Osteoblast (primary cell): Measurements from ENCODE around the gene USB1. TPM values are rescaled to one million over a fixed set of nuclear protein-coding genes. Genes with fewer than 3 reads are reported as not detected.
A peak's percentile ranks its signal among the peaks of the same experiment; 100 is the strongest.

ENCODE experiments used
- DNase-seq: peaks from one replicate; pipeline ENCODE4 v3.0.0; 2011; ENCODE audit warnings: low spot score, mixed read lengths; ENCODE audit not compliant: insufficient read length; ENCODE audit errors: missing footprints
- H2AFZ ChIP-seq: 2 replicates; pipeline ENCODE4 v1.6.0; 2011; ENCODE audit warnings: mild to moderate bottlenecking, low read length
- H3K27ac ChIP-seq: 2 replicates; pipeline ENCODE4 v1.5.1; 2011; ENCODE audit warnings: mild to moderate bottlenecking, low read depth, low read length, moderate library complexity
- H3K27me3 ChIP-seq: 2 replicates; pipeline ENCODE4 v1.6.0; 2012; ENCODE audit warnings: mild to moderate bottlenecking, control low read depth, inconsistent platforms, low read length, moderate library complexity; ENCODE audit not compliant: insufficient read depth
- H3K36me3 ChIP-seq: 2 replicates; pipeline ENCODE4 v1.5.1; 2011; ENCODE audit warnings: mild to moderate bottlenecking, low read length, control low read depth, moderate library complexity; ENCODE audit not compliant: insufficient read depth
- H3K4me1 ChIP-seq: 2 replicates; pipeline ENCODE4 v1.5.1; 2011; ENCODE audit warnings: mild to moderate bottlenecking, low read length, control low read depth, moderate library complexity; ENCODE audit not compliant: insufficient read depth
- H3K4me2 ChIP-seq: 2 replicates; pipeline ENCODE4 v1.6.0; 2011; ENCODE audit warnings: mild to moderate bottlenecking, low read length; ENCODE audit not compliant: insufficient read depth
- H3K4me3 ChIP-seq: fragments of 200-600 bp; sonication (generic); 3 replicates; pipeline ENCODE4 v1.5.1; 2012; ENCODE audit warnings: mild to moderate bottlenecking, low read length, inconsistent platforms; ENCODE audit not compliant: insufficient read depth
- H3K79me2 ChIP-seq: 2 replicates; pipeline ENCODE4 v1.6.0; 2012; ENCODE audit warnings: mild to moderate bottlenecking, low read length, control low read depth, inconsistent platforms; ENCODE audit not compliant: insufficient read depth
- H3K9me3 ChIP-seq: 2 replicates; pipeline ENCODE4 v1.5.1; 2011; ENCODE audit warnings: low read depth, low read length, control low read depth
- H4K20me1 ChIP-seq: 2 replicates; pipeline ENCODE4 v1.6.0; 2012; ENCODE audit warnings: mild to moderate bottlenecking, low read length, control low read depth; ENCODE audit not compliant: insufficient read depth
- CTCF ChIP-seq: IDR thresholded peaks from 2 replicates; pipeline ENCODE4 v1.5.1; 2011; ENCODE audit warnings: mild to moderate bottlenecking, low read depth, low read length, moderate library complexity; ENCODE audit errors: extremely low read depth
- total RNA-seq: library from RNA; depleted of rRNA; stranded (reverse); fragments of >200 nt; gene quantifications from 2 replicates; pipeline ENCODE4 v1.2.3, GENCODE V29; 2012

Gene USB1
- total RNA-seq, 1 donor, result 19.2 TPM

- no peak overlapping the region for H3K4me2 ChIP-seq
- no peaks in the 10 kb centered on the region for H3K4me1 ChIP-seq
- H3K27me3 ChIP-seq, result peaks cover 15% of the 10 kb centered on the region
- DNase-seq, result peak; percentile 75
- no peaks in the 10 kb centered on the region for H3K79me2 ChIP-seq
- no peak overlapping the region for H2AFZ ChIP-seq
- no peak overlapping the region for H3K4me3 ChIP-seq
- H3K36me3 ChIP-seq, result no peaks in the 10 kb centered on the region
- no peaks in the 10 kb centered on the region for H4K20me1 ChIP-seq
- TF ChIP-seq CTCF, result no peak
- no peaks in the 10 kb centered on the region for H3K9me3 ChIP-seq
- H3K27ac ChIP-seq, result no peak overlapping the region
Observed at GRCh38 chr16:57966204-57966771, 34.9 kb upstream of the USB1 start.

- DNase-seq, result no peak
- H3K4me2 ChIP-seq, result no peak overlapping the region
- H3K79me2 ChIP-seq, result no peaks in the 10 kb centered on the region
- no peak overlapping the region for H2AFZ ChIP-seq
- no peaks in the 10 kb centered on the region for H3K9me3 ChIP-seq
- H3K36me3 ChIP-seq, result no peaks in the 10 kb centered on the region
- H3K4me1 ChIP-seq, result no peaks in the 10 kb centered on the region
- H3K27me3 ChIP-seq, result peaks cover 11% of the 10 kb centered on the region
- no peak overlapping the region for H3K4me3 ChIP-seq
- H4K20me1 ChIP-seq, result no peaks in the 10 kb centered on the region
- TF ChIP-seq CTCF, result no peak
- H3K27ac ChIP-seq, result no peak overlapping the region
Observed at GRCh38 chr16:57966986-57967385, 34.2 kb upstream of the USB1 start.

- Histone ChIP-seq H4K20me1 (no peaks in the 10 kb centered on the region), H3K36me3 (no peaks in the 10 kb centered on the region), H3K27ac (no peak overlapping the region), H3K27me3 (peaks cover 12% of the 10 kb centered on the region), H3K79me2 (no peaks in the 10 kb centered on the region), H3K4me1 (no peaks in the 10 kb centered on the region), H3K4me3 (no peak overlapping the region), H3K4me2 (no peak overlapping the region), H3K9me3 (no peaks in the 10 kb centered on the region), H2AFZ (no peak overlapping the region)
- DNase-seq, result no peak
- no peak for TF ChIP-seq CTCF
Observed at GRCh38 chr16:57967916-57968315, 33.3 kb upstream of the USB1 start.

GRCh38 chr16:57969451-57970123 is 31.6 kb upstream of the USB1 start:
- Histone ChIP-seq H2AFZ (no peak overlapping the region), H3K4me1 (no peaks in the 10 kb centered on the region), H3K36me3 (no peaks in the 10 kb centered on the region), H4K20me1 (no peaks in the 10 kb centered on the region), H3K9me3 (no peaks in the 10 kb centered on the region), H3K27me3 (peaks cover 15% of the 10 kb centered on the region), H3K4me2 (no peak overlapping the region), H3K4me3 (no peak overlapping the region), H3K27ac (no peak overlapping the region), H3K79me2 (no peaks in the 10 kb centered on the region)
- TF ChIP-seq CTCF, result no peak
- peak; percentile 55 for DNase-seq
